ENCODE results near the gene CMPK1.

DNA sequence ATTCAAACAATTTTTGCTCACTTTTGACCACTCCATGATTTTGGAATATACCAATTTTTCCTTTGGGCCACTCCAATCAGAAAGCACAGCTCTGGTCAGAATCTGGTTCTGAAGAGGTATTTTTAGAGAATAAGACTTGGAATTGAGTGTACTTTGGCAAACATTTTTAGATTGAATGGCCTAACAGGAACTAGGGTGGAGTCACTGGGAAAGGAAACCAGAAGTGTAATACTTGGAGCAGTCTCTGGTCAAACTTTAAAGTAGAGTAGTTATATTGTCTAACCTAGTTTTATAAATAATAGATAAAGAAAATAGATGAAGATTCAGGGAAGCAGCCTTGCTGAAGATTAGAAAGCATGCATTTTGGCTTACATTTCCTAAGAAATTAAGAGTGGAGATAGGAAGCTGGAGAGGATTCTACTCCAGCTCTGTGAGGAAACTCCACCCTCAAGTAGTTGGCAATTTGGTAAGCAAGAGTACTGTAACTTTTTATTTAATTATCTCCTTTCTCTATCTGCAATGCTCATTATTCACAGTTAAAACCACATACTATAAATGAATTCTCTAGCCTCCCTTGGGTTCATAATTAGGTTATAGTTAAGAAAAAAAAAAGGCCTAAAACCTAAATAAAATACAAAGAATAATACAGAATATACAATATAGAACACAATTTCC lies 35.4 kb upstream of the CMPK1 start:
- TF ChIP-seq OSR1 (CRISPR knock-in tag; IDR thresholded peaks at IDR 0.05) (no peak), ESRRG (CRISPR knock-in tag; IDR thresholded peaks at IDR 0.05) (no peak), ZNF70 (CRISPR knock-in tag; IDR thresholded peaks at IDR 0.05) (no peak), ARNTL (CRISPR knock-in tag; IDR thresholded peaks at IDR 0.05; ENCODE audit: borderline replicate concordance, low read depth) (no peak), ZFP30 (CRISPR knock-in tag; IDR thresholded peaks at IDR 0.05) (no peak), ZNF565 (CRISPR knock-in tag; conservative IDR thresholded peaks at IDR 0.05; ENCODE audit: low read depth) (no peak), PPARA (CRISPR knock-in tag; IDR thresholded peaks at IDR 0.05; ENCODE audit: borderline replicate concordance) (no peak), ZNF8 (CRISPR knock-in tag; IDR thresholded peaks at IDR 0.05) (no peak), ZFP3 (CRISPR knock-in tag; IDR thresholded peaks at IDR 0.05) (no peak), CSDC2 (CRISPR knock-in tag; IDR thresholded peaks at IDR 0.05) (no peak)
- TF ChIP-seq, protein P1, sequence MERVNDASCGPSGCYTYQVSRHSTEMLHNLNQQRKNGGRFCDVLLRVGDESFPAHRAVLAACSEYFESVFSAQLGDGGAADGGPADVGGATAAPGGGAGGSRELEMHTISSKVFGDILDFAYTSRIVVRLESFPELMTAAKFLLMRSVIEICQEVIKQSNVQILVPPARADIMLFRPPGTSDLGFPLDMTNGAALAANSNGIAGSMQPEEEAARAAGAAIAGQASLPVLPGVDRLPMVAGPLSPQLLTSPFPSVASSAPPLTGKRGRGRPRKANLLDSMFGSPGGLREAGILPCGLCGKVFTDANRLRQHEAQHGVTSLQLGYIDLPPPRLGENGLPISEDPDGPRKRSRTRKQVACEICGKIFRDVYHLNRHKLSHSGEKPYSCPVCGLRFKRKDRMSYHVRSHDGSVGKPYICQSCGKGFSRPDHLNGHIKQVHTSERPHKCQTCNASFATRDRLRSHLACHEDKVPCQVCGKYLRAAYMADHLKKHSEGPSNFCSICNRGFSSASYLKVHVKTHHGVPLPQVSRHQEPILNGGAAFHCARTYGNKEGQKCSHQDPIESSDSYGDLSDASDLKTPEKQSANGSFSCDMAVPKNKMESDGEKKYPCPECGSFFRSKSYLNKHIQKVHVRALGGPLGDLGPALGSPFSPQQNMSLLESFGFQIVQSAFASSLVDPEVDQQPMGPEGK (CRISPR knock-in tag; IDR thresholded peaks at IDR 0.05; ENCODE audit: borderline replicate concordance): no peak
- TF ChIP-seq, protein P2, sequence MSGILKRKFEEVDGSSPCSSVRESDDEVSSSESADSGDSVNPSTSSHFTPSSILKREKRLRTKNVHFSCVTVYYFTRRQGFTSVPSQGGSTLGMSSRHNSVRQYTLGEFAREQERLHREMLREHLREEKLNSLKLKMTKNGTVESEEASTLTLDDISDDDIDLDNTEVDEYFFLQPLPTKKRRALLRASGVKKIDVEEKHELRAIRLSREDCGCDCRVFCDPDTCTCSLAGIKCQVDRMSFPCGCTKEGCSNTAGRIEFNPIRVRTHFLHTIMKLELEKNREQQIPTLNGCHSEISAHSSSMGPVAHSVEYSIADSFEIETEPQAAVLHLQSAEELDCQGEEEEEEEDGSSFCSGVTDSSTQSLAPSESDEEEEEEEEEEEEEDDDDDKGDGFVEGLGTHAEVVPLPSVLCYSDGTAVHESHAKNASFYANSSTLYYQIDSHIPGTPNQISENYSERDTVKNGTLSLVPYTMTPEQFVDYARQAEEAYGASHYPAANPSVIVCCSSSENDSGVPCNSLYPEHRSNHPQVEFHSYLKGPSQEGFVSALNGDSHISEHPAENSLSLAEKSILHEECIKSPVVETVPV (CRISPR knock-in tag; IDR thresholded peaks at IDR 0.05): no peak
